PC-9 (cell line): ENCODE measurements around the gene OR13C3. TPM values are rescaled to one million over a fixed set of nuclear protein-coding genes. Genes with fewer than 3 reads are reported as not detected.

Experiments used
- BruUV-seq: library from RNA; stranded (reverse); fragments of 400-500 nt; replicated peaks from 2 replicates; lab custom pipeline; 2021; lab: Mats Ljungman, UMichigan
- CTCF ChIA-PET: fragments of 300-600 bp; sonication (Branson Sonifier 250); formaldehyde crosslinking; loops from one replicate; lab custom pipeline; 2022; ENCODE audit warnings: antibody characterized with exemption; lab: Charles Lee
- POLR2A ChIA-PET: fragments of 300-600 bp; sonication (Branson Sonifier 250); formaldehyde crosslinking; loops from one replicate; lab custom pipeline; 2022; ENCODE audit warnings: antibody characterized with exemption; ENCODE audit not compliant: unreplicated experiment; lab: Charles Lee
- DNase-seq, 2 experiments: peaks; one replicate each; pipeline versions ENCODE4 v3.0.0 to v3.0.0-alpha.2; 2015 to 2022; ENCODE audit warnings: mixed read lengths in 1 of 2
- H2AFZ ChIP-seq: fragments of 200-600 bp; sonication (generic); 2 replicates; pipeline ENCODE4 v1.8.1; 2017; ENCODE audit warnings: antibody characterized with exemption
- H3F3A ChIP-seq: fragments of 200-600 bp; sonication (generic); 2 replicates; pipeline ENCODE4 v1.8.1; 2017; ENCODE audit warnings: antibody characterized with exemption, mild to moderate bottlenecking, low read depth; ENCODE audit not compliant: insufficient read depth
- H3K27ac ChIP-seq: fragments of 200-600 bp; sonication (generic); 2 replicates; pipeline ENCODE4 v1.6.1; 2016; ENCODE audit warnings: mixed run types
- H3K27me3 ChIP-seq: fragments of 200-600 bp; sonication (generic); 2 replicates; pipeline ENCODE4 v1.6.1; 2016; ENCODE audit warnings: low read depth, mixed run types; ENCODE audit not compliant: insufficient read depth
- H3K36me3 ChIP-seq: fragments of 200-600 bp; sonication (generic); 2 replicates; pipeline ENCODE4 v1.6.1; 2016; ENCODE audit warnings: low read depth, mixed run types
- H3K4me1 ChIP-seq: fragments of 200-600 bp; sonication (generic); replicated peaks from 2 replicates; pipeline ENCODE4 v1.6.1; 2016; ENCODE audit warnings: mixed run types; ENCODE audit not compliant: insufficient read depth
- H3K4me2 ChIP-seq: fragments of 200-600 bp; sonication (generic); 2 replicates; pipeline ENCODE4 v1.6.1; 2017; ENCODE audit warnings: mixed run types
- H3K4me3 ChIP-seq: fragments of 200-600 bp; sonication (generic); 2 replicates; pipeline ENCODE4 v1.6.1; 2016; ENCODE audit warnings: mixed run types
- H3K79me2 ChIP-seq: fragments of 200-600 bp; sonication (generic); 2 replicates; pipeline ENCODE4 v1.6.1; 2017; ENCODE audit warnings: low read depth, mixed run types
- H3K9me2 ChIP-seq: fragments of 200-600 bp; sonication (generic); 2 replicates; pipeline ENCODE4 v1.8.1; 2017; ENCODE audit warnings: mild to moderate bottlenecking; ENCODE audit not compliant: insufficient read depth
- H3K9me3 ChIP-seq: fragments of 200-600 bp; sonication (generic); 2 replicates; pipeline ENCODE4 v1.8.1; 2016; ENCODE audit warnings: low read depth; ENCODE audit not compliant: insufficient read depth
- H4K20me1 ChIP-seq: fragments of 200-600 bp; sonication (generic); 2 replicates; pipeline ENCODE4 v1.8.1; 2017; ENCODE audit not compliant: insufficient read depth
- CTCF ChIP-seq: fragments of 200-600 bp; sonication (generic); conservative IDR thresholded peaks from 2 replicates; pipeline ENCODE4 v1.6.1; 2017; ENCODE audit warnings: mixed run types, antibody characterized with exemption, mild to moderate bottlenecking, moderate library complexity
- EZH2 ChIP-seq: fragments of 200-600 bp; sonication (generic); IDR thresholded peaks from 2 replicates; pipeline ENCODE4 v1.8.0; 2017; ENCODE audit warnings: antibody characterized with exemption, low read depth
- intact Hi-C: fragments of 100-400 bp; cut with micrococcal nuclease; formaldehyde crosslinking; loops from one replicate; pipeline ENCODE4 v1.10.0; 2022; ENCODE audit not compliant: unreplicated experiment
- total RNA-seq: library from RNA; stranded (reverse); gene quantifications from 2 replicates; pipeline ENCODE4 v1.2.3, GENCODE V29; 2021

OR13C3 gene
- total RNA-seq, 1 experiment from 2014 or later: not detected

- H3K27ac ChIP-seq: no peak within 1 kb of the TSS
- no peaks in the 10 kb centered on the region for H4K20me1 ChIP-seq
- TF ChIP-seq CTCF (no peak), EZH2 (no peak)
- H3F3A ChIP-seq: no peaks in the 10 kb centered on the region
- no peaks in the 10 kb centered on the region for H3K79me2 ChIP-seq
- no peaks in the 10 kb centered on the region for H3K36me3 ChIP-seq
- intact Hi-C loops: no loop called here
- H3K9me2 ChIP-seq: no peaks in the 10 kb centered on the region
- no peaks in the 10 kb centered on the region for H3K27me3 ChIP-seq
- ChIA-PET POLR2A (no interaction called here), CTCF (no interaction called here)
- H3K9me3 ChIP-seq: no peaks in the 10 kb centered on the region
- no peak within 1 kb of the TSS for H3K4me2 ChIP-seq
- BruUV-seq: no TSS peak
- no peak within 1 kb of the TSS for H3K4me3 ChIP-seq
- H3K4me1 ChIP-seq: no peaks in the 10 kb centered on the region
- no peak within 1 kb of the TSS for H2AFZ ChIP-seq
- no peak for DNase-seq
Measured at GRCh38 chr9:104503963-104504362, 32.7 kb downstream of the OR13C3 start, which contains the start of gene OR13F1. Gene OR13F1 (plus strand): TSS chr9:104504263. CDS start chr9:104504263, 0 bp downstream.

- POLR2A ChIA-PET: no interaction called here
- Histone ChIP-seq H3K4me2 (no peak overlapping the region), H3K27ac (no peak overlapping the region), H4K20me1 (no peaks in the 10 kb centered on the region), H3K4me3 (no peak overlapping the region), H2AFZ (no peak overlapping the region), H3K27me3 (no peaks in the 10 kb centered on the region), H3K36me3 (no peaks in the 10 kb centered on the region), H3F3A (no peaks in the 10 kb centered on the region), H3K9me3 (no peaks in the 10 kb centered on the region), H3K79me2 (no peaks in the 10 kb centered on the region), H3K9me2 (no peaks in the 10 kb centered on the region), H3K4me1 (no peaks in the 10 kb centered on the region)
- CTCF ChIA-PET: no interaction called here
- intact Hi-C loops: no loop called here
- no peak for DNase-seq
- no TSS peak for BruUV-seq
- no peak for TF ChIP-seq CTCF
- TF ChIP-seq EZH2: no peak
Measured at GRCh38 chr9:104503440-104503839, 33.2 kb downstream of the OR13C3 start.

- H3K4me3 ChIP-seq: no peak overlapping the region
- TF ChIP-seq CTCF (0 out of 2 replicates have a peak, but pooled peaks have one; percentile 27), EZH2 (no peak)
- no peak overlapping the region for H3K27ac ChIP-seq
- H3K4me1 ChIP-seq: no peaks in the 10 kb centered on the region
- H4K20me1 ChIP-seq: no peaks in the 10 kb centered on the region
- H3K4me2 ChIP-seq: no peak overlapping the region
- ChIA-PET CTCF (interaction anchor here (0.7 kb wide), 1 partner anchor 108 kb away, joined by 5 read pairs; no protein-coding TSS in a partner anchor), POLR2A (interaction anchor here (0.6 kb wide), 1 partner anchor 258 kb away, joined by 4 read pairs; no protein-coding TSS in a partner anchor)
- no peak for DNase-seq
- BruUV-seq: no TSS peak
- H3K9me3 ChIP-seq: no peaks in the 10 kb centered on the region
- no peaks in the 10 kb centered on the region for H3K36me3 ChIP-seq
- H3K79me2 ChIP-seq: no peaks in the 10 kb centered on the region
- no peaks in the 10 kb centered on the region for H3K9me2 ChIP-seq
- intact Hi-C loops: no loop called here
- H2AFZ ChIP-seq: no peak overlapping the region
- no peaks in the 10 kb centered on the region for H3F3A ChIP-seq
- H3K27me3 ChIP-seq: no peaks in the 10 kb centered on the region
Measured at GRCh38 chr9:104494808-104495207, 41.8 kb downstream of the OR13C3 start.

Other genes starting within 250 kb of the OR13C3 start
- gene OR13F1, start 32.6 kb downstream of the OR13C3 start, total RNA-seq: not detected in 2 replicates
- not detected in 2 replicates for gene OR13C4, start 9.6 kb downstream of the OR13C3 start, total RNA-seq
- not detected in 2 replicates for gene OR13C8, start 32.3 kb upstream of the OR13C3 start, total RNA-seq
- not detected in 2 replicates for gene OR13C5, start 62.6 kb upstream of the OR13C3 start, total RNA-seq
- gene OR13C2, start 68.8 kb upstream of the OR13C3 start, total RNA-seq: not detected in 2 replicates
- gene OR13C9, start 81.3 kb upstream of the OR13C3 start, total RNA-seq: not detected in 2 replicates
- gene OR13D1, start 157.7 kb upstream of the OR13C3 start, total RNA-seq: not detected in 2 replicates
- 19.8 and 21.4 TPM in 2 replicates for gene NIPSNAP3A, start 210.8 kb upstream of the OR13C3 start, total RNA-seq
- 3.1 and 4.1 TPM in 2 replicates for gene NIPSNAP3B, start 227.3 kb upstream of the OR13C3 start, total RNA-seq